ENCODE results near the gene LMTK2. TPM values are rescaled to one million over a fixed set of nuclear protein-coding genes. Genes with fewer than 3 reads are reported as not detected.

LMTK2 gene
- total RNA-seq, 1 experiment from 2014 or later, result 17.8 TPM

DNA sequence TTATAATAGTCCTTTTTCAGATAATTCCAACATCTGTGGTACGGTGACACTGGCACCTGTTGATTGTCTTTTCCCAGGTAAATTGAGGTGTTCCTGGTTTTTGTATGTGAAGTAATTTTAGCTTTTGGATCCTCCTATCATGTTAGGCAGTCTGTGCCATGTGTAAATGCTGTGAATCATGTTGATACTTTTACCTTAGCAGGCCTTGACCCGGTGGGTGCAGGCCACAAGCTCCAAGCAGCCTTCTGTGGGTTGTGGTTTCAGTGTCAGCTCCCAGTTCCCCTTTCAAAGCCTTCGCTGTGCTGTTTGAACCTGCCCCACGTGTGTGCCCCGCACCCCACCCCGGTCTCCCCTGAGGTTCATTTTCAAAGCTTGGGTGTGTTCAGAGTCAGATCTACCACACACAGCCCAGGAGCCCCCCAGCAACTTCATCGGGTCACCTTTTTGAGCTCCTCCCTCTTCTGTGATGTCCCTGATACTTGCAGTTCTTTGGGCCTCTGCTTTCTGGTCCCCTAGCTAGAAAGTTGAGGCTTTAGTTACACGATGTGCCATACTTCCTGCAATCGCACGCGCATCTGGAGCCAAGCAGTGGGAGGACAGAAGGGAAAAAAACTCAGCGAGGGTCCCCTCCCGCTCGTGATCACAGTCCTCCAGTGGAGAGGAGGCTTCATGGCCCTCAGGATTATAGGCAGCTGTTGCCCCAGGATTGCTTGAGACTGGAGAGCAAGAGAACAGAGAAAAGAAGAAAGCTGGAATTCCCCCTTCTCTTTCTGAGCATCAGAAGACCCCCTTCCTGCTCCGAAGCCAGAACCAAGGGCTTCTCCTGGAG is 95.9 kb downstream of the LMTK2 start:
- Histone ChIP-seq H3K27me3 (ENCODE audit: insufficient read depth, low read length) (no peaks in the 10 kb centered on the region), H2AFZ (ENCODE audit: low read depth, low read length, poor library complexity, severe bottlenecking) (no peak overlapping the region), H3K4me1 (ENCODE audit: control insufficient read depth in 1 of 2, insufficient read depth in 2 of 2, low read length in 2 of 2) (no peaks in the 10 kb centered on the region), H4K20me1 (ENCODE audit: insufficient read depth) (no peaks in the 10 kb centered on the region), H3K9me3 (ENCODE audit: control insufficient read depth in 1 of 2, insufficient read depth in 1 of 2, low read depth in 1 of 2, low read length in 2 of 2) (no peaks in the 10 kb centered on the region), H3K27ac (ENCODE audit: low read depth, low read length) (no peak overlapping the region), H3K9ac (ENCODE audit: low read length) (no peak overlapping the region), H3K4me2 (ENCODE audit: low read length) (no peak overlapping the region), H3K4me3 (replicated peaks in 1 of 2; ENCODE audit: low read depth in 1 of 2, low read length in 2 of 2) (no peak overlapping the region), H3K79me2 (ENCODE audit: insufficient read depth, low read length) (peaks cover 7% of the 10 kb centered on the region; the same call in 1 of the 2 replicates), H3K36me3 (ENCODE audit: control insufficient read depth in 1 of 2, insufficient read depth in 2 of 2, low read length in 2 of 2) (peaks cover 0 to 2% of the 10 kb centered on the region in 2 experiments; a peak in 1 of 4 replicates), H3K9me2 (ENCODE audit: insufficient read depth) (no peaks in the 10 kb centered on the region)
- no TSS peak for BruUV-seq (replicated peaks)
- DNase-seq (ENCODE audit: low read depth, low spot score) (no peak), ATAC-seq (no peak)
- CTCF ChIA-PET, result no interaction called here
- TF ChIP-seq JUND (IDR thresholded peaks at IDR 0.05), result no peak
- TF ChIP-seq TCF7L2 (IDR thresholded peaks at IDR 0.05; ENCODE audit: borderline replicate concordance, extremely low read depth, insufficient read depth, insufficient read length), result no peak
- TF ChIP-seq FOSL1 (IDR thresholded peaks at IDR 0.05; ENCODE audit: low read depth), result no peak
- TF ChIP-seq POLR2AphosphoS5 (IDR thresholded peaks at IDR 0.05; ENCODE audit: low read depth, low read length), result no peak
- TF ChIP-seq, protein P1, sequence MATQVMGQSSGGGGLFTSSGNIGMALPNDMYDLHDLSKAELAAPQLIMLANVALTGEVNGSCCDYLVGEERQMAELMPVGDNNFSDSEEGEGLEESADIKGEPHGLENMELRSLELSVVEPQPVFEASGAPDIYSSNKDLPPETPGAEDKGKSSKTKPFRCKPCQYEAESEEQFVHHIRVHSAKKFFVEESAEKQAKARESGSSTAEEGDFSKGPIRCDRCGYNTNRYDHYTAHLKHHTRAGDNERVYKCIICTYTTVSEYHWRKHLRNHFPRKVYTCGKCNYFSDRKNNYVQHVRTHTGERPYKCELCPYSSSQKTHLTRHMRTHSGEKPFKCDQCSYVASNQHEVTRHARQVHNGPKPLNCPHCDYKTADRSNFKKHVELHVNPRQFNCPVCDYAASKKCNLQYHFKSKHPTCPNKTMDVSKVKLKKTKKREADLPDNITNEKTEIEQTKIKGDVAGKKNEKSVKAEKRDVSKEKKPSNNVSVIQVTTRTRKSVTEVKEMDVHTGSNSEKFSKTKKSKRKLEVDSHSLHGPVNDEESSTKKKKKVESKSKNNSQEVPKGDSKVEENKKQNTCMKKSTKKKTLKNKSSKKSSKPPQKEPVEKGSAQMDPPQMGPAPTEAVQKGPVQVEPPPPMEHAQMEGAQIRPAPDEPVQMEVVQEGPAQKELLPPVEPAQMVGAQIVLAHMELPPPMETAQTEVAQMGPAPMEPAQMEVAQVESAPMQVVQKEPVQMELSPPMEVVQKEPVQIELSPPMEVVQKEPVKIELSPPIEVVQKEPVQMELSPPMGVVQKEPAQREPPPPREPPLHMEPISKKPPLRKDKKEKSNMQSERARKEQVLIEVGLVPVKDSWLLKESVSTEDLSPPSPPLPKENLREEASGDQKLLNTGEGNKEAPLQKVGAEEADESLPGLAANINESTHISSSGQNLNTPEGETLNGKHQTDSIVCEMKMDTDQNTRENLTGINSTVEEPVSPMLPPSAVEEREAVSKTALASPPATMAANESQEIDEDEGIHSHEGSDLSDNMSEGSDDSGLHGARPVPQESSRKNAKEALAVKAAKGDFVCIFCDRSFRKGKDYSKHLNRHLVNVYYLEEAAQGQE (IDR thresholded peaks at IDR 0.05; ENCODE audit: low read depth), result no peak
- POLR2A ChIA-PET, result no interaction called here
- intact Hi-C loops (cut with micrococcal nuclease), result no loop called here
- RAD21 ChIA-PET (ENCODE audit: low non-redundant PET in 1 of 2, low total read pairs in 2 of 2, uncharacterized antibody in 2 of 2, unreplicated experiment in 2 of 2), result no interaction called here

Measured in HCT116 (cell line).